K562 (cell line): ENCODE results near the gene UTP20. TPM values are rescaled to one million over a fixed set of nuclear protein-coding genes. Genes with fewer than 3 reads are reported as not detected.

ENCODE experiments used
- ATAC-seq: fragments of 200-7000 bp; cut with Tn5 transposase; 3 replicates; pipeline ENCODE4 v1.9.1; 2020; ENCODE audit warnings: moderate library complexity
- BruUV-seq: library from RNA; stranded (reverse); fragments of 400-500 nt; replicated peaks from 2 replicates; lab custom pipeline; 2021; lab: Mats Ljungman, UMichigan
- CTCF ChIA-PET: fragments of 300-600 bp; formaldehyde crosslinking; extraction: SDS; loops from one replicate; lab custom pipeline; 2021; ENCODE audit warnings: low intra/inter-chr PET ratio; lab: Yijun Ruan, JAX
- POLR2A ChIA-PET: fragments of 300-600, 350-650 bp; sonication (Branson Sonifier 250); formaldehyde crosslinking; extraction: SDS; loops from one replicate; lab custom pipeline; 2021; ENCODE audit warnings: antibody characterized with exemption, inconsistent platforms; lab: Yijun Ruan, JAX
- DNase-seq, 4 experiments: peaks; one replicate each; pipeline versions ENCODE4 v3.0.0 to v3.0.0-alpha.2; 2011 to 2018; ENCODE audit warnings: low spot score in 3 of 4, mixed read lengths in 3 of 4; ENCODE audit errors: extremely low read depth in 1 of 4
- FAIRE-seq: peaks from 2 replicates; lab custom pipeline; 2011; peaks lifted over from hg19 to GRCh38; lab: Jason Lieb, UNC
- H2AFZ ChIP-seq: 2 replicates; pipeline ENCODE4 v1.6.0; 2011; ENCODE audit warnings: low read depth, low read length, control low read depth, inconsistent platforms
- H3K27ac ChIP-seq: fragments of 200-600 bp; 3 replicates; pipeline ENCODE4 v1.8.0; 2011; ENCODE audit warnings: low read depth, mild to moderate bottlenecking, control low read depth, inconsistent platforms, low read length, moderate library complexity, mixed read lengths; ENCODE audit errors: extremely low read depth
- H3K27me3 ChIP-seq, 2 experiments: fragments of 300-600 bp in 1 of 2; 2 replicates in 1 of 2; 3 replicates in 1 of 2; pipeline versions ENCODE4 v1.6.0 to v1.8.0; 2011; ENCODE audit warnings: inconsistent platforms in 2 of 2, low read length in 2 of 2, mild to moderate bottlenecking in 1 of 2, mixed read lengths in 1 of 2, moderate library complexity in 1 of 2; ENCODE audit not compliant: control insufficient read depth in 2 of 2, insufficient read depth in 2 of 2
- H3K36me3 ChIP-seq: fragments of 300-600 bp; 3 replicates; pipeline ENCODE4 v1.8.0; 2011; ENCODE audit warnings: mild to moderate bottlenecking, low read length, inconsistent platforms; ENCODE audit not compliant: control insufficient read depth, insufficient read depth
- H3K4me1 ChIP-seq, 2 experiments: fragments of 200-600 bp in 1 of 2; replicated peaks in 1 of 2; 2 replicates in 1 of 2; 3 replicates in 1 of 2; pipeline versions ENCODE4 v1.5.1 to v1.8.0; 2011; ENCODE audit warnings: inconsistent platforms in 2 of 2, low read length in 2 of 2, mild to moderate bottlenecking in 1 of 2, mixed read lengths in 1 of 2, moderate library complexity in 1 of 2; ENCODE audit not compliant: control insufficient read depth in 2 of 2, insufficient read depth in 2 of 2
- H3K4me2 ChIP-seq: 2 replicates; pipeline ENCODE4 v1.6.1; 2011; ENCODE audit warnings: low read length, control low read depth, inconsistent platforms, mixed read lengths; ENCODE audit not compliant: insufficient read depth
- H3K4me3 ChIP-seq: fragments of 200-600 bp; sonication (generic), shearing (Covaris generic); 2 replicates; pipeline ENCODE4 v1.5.1; 2016; ENCODE audit warnings: control low read depth, inconsistent platforms
- H3K79me2 ChIP-seq: fragments of 200-600 bp; 3 replicates; pipeline ENCODE4 v1.8.0; 2011; ENCODE audit warnings: low read length, inconsistent platforms; ENCODE audit not compliant: control insufficient read depth, insufficient read depth
- H3K9ac ChIP-seq, 2 experiments: 2 replicates each; pipeline versions ENCODE4 v1.6.0 to v1.6.1; 2011; ENCODE audit warnings: low read depth in 2 of 2, low read length in 2 of 2, control low read depth in 1 of 2, inconsistent platforms in 1 of 2, mild to moderate bottlenecking in 1 of 2, mixed read lengths in 1 of 2; ENCODE audit not compliant: insufficient read depth in 1 of 2
- H3K9me1 ChIP-seq: one replicate; pipeline ENCODE4 v1.6.0; 2011; ENCODE audit warnings: inconsistent platforms, mild to moderate bottlenecking, low read length, moderate library complexity; ENCODE audit not compliant: control insufficient read depth, insufficient read depth
- H3K9me3 ChIP-seq: replicated peaks from 2 replicates; pipeline ENCODE4 v1.5.1; 2011; ENCODE audit warnings: low read depth, low read length, inconsistent platforms; ENCODE audit not compliant: control insufficient read depth, insufficient read depth
- H4K20me1 ChIP-seq: replicated peaks from 2 replicates; pipeline ENCODE4 v1.6.1; 2011; ENCODE audit warnings: low read length, inconsistent platforms, mixed read lengths; ENCODE audit not compliant: control insufficient read depth, insufficient read depth
- FOXJ2 ChIP-seq: fragments of 200-800 bp; sonication (Bioruptor generic); IDR thresholded peaks from 2 replicates; pipeline ENCODE4 v1.6.1; 2016; ENCODE audit warnings: missing genetic modification characterization, missing compliant biosample characterization
- FOXP1 ChIP-seq: sonication (generic); formaldehyde crosslinking; IDR thresholded peaks from 2 replicates; pipeline ENCODE4 v1.8.0; 2022; ENCODE audit warnings: mild to moderate bottlenecking, missing genetic modification reagents
- NFIX ChIP-seq: fragments of 250-450 bp; sonication (Bioruptor Pico); IDR thresholded peaks from 2 replicates; pipeline ENCODE4 v1.4.0; 2020; ENCODE audit warnings: low read depth, mild to moderate bottlenecking, moderate library complexity
- RBM22 ChIP-seq: fragments of 200-400 bp; formaldehyde crosslinking; IDR thresholded peaks from 2 replicates; pipeline ENCODE4 v1.6.1; 2018; ENCODE audit warnings: low read length, low read depth; ENCODE audit not compliant: poor library complexity, severe bottlenecking
- RFX1 ChIP-seq: fragments of 450-650 bp; IDR thresholded peaks from 2 replicates; pipeline ENCODE4 v1.6.1; 2016; ENCODE audit warnings: mild to moderate bottlenecking, moderate library complexity
- SAP30 ChIP-seq: fragments of 200-600 bp; sonication (generic); IDR thresholded peaks from 2 replicates; pipeline ENCODE4 v1.6.1; 2012; ENCODE audit warnings: borderline replicate concordance, low read depth, mild to moderate bottlenecking, moderate library complexity, low read length, control low read depth, inconsistent platforms; ENCODE audit not compliant: insufficient read depth, poor library complexity, severe bottlenecking
- SMARCB1 ChIP-seq: IDR thresholded peaks from 2 replicates; pipeline ENCODE4 v1.6.1; 2011; ENCODE audit warnings: improper control_type of control experiment, low read depth; ENCODE audit not compliant: insufficient read length
- TFAM ChIP-seq: fragments of 250-450 bp; sonication (Bioruptor Pico); conservative IDR thresholded peaks from 2 replicates; pipeline ENCODE4 v1.5.0; 2021; ENCODE audit warnings: mild to moderate bottlenecking, moderate library complexity
- ZFP36 ChIP-seq: fragments of 150-350 bp; IDR thresholded peaks from 2 replicates; pipeline ENCODE4 v1.6.1; 2018; ENCODE audit warnings: low read length, low read depth; ENCODE audit not compliant: partially characterized antibody
- ZNF354B ChIP-seq: fragments of 250-450 bp; sonication (Bioruptor Pico); IDR thresholded peaks from 2 replicates; pipeline ENCODE4 v1.4.0; 2020
- ZNF717 ChIP-seq: fragments of 250-450 bp; sonication (Bioruptor Pico); IDR thresholded peaks from 2 replicates; pipeline ENCODE4 v1.5.0; 2021
- WGBS: fragments of 100-300 bp; shearing (Covaris generic); methylation state at CpG from one replicate; pipeline ENCODE4 v1.1.6; 2016; ENCODE audit warnings: low coverage, mixed read lengths; ENCODE audit not compliant: insufficient coverage; ENCODE audit errors: missing lambda C conversion rate; 5-methylcytosine and 5-hydroxymethylcytosine counted together
- in situ Hi-C: fragments of 300-500 bp; cut with MboI; formaldehyde crosslinking; loops from 4 replicates; pipeline ENCODE4 v1.15.0; 2018; ENCODE audit warnings: inconsistent platforms, mixed read lengths
- intact Hi-C: fragments of 100-400 bp; cut with micrococcal nuclease; formaldehyde crosslinking; loops from 2 replicates; pipeline ENCODE4 v1.14.2; 2022
- polyA plus RNA-seq, 8 experiments: library from polyadenylated mRNA; depleted of rRNA in 4 of 8; stranded (reverse) in 5 of 8; unstranded in 3 of 8; fragments of >200 nt; fragmentation: Nextera tagmentation in 2 of 8; fragmentation: Illumina TruSeq in 1 of 8; extraction: Ambion mirVana in 2 of 8; extraction: Trizol in 1 of 8; gene quantifications; 2 replicates each; pipeline versions ENCODE4 v1.2.1 to v1.2.3, GENCODE V29; 2011 to 2014; ENCODE audit warnings: inconsistent platforms in 1 of 8, missing spikeins in 1 of 8
- total RNA-seq, 7 experiments: library from RNA; depleted of rRNA in 6 of 7; stranded (reverse); fragments of >200 nt in 6 of 7; fragmentation: Illumina TruSeq in 2 of 7; extraction: Trizol in 2 of 7; gene quantifications; 2 replicates each; pipeline versions ENCODE4 v1.2.1 to v1.2.3, GENCODE V29; 2011 to 2021; ENCODE audit warnings: low replicate concordance in 1 of 7
- TF ChIP-seq, protein P1 (sequence below): sonication (generic); formaldehyde crosslinking; IDR thresholded peaks from 2 replicates; pipeline ENCODE4 v1.8.0; 2022; ENCODE audit warnings: mild to moderate bottlenecking, missing genetic modification reagents
- TF ChIP-seq, protein P2 (sequence below): fragments of 450-650 bp; IDR thresholded peaks from 2 replicates; pipeline ENCODE4 v1.6.1; 2016; ENCODE audit warnings: antibody characterized with exemption
- TF ChIP-seq, protein P3 (sequence below): fragments of 450-650 bp; IDR thresholded peaks from 2 replicates; pipeline ENCODE4 v1.6.1; 2014; ENCODE audit warnings: low read depth, mild to moderate bottlenecking, moderate library complexity, borderline replicate concordance
- TF ChIP-seq, protein P4 (sequence below): sonication (generic); formaldehyde crosslinking; IDR thresholded peaks from 2 replicates; pipeline ENCODE4 v1.4.0; 2020; ENCODE audit warnings: mild to moderate bottlenecking, missing genetic modification reagents

UTP20 gene
- total and polyA plus RNA-seq, 9 of the 15 experiments (the other 6 are each of a cell fraction or from before 2014, with no cell fraction given), result 4.3 to 41.3 (median 20.7) TPM

DNA sequence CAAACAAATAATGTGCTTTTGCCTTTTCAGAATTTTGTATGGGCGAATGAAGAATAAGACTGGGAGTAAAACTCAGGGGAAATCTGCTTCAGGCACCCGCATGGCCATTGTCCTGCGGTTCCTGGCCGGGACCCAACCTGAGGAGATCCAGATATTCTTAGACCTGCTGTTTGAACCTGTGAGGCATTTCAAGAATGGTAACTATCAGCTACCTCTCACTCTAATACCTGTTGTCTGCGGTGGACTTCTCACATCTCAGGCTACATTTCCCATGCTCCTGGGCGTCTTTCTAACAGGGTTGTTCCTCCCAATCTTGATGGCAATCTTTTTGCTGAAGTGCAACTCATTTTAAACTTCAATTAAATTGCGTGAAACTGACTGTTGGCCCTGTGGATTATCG, 47.1 kb downstream of the UTP20 start:
- no peaks in the 10 kb centered on the region for H3K4me1 ChIP-seq
- no peaks in the 10 kb centered on the region for H3K9me3 ChIP-seq
- H2AFZ ChIP-seq, result no peak overlapping the region
- in situ Hi-C loops, result no loop called here
- H3K27ac ChIP-seq, result no peak overlapping the region
- H3K27me3 ChIP-seq, result no peaks in the 10 kb centered on the region
- intact Hi-C loops, result loop anchor here (5.0 to 10.0 kb wide), 3 partner anchors 152 to 500 kb away; no protein-coding TSS in a partner anchor
- peaks cover 74% of the 10 kb centered on the region for H3K36me3 ChIP-seq
- ATAC-seq (no peak), FAIRE-seq (no peak)
- ChIA-PET CTCF (interaction anchor here (0.7 kb wide), 1 partner anchor 1273 kb away, joined by 3 read pairs; no protein-coding TSS in a partner anchor), POLR2A (no interaction called here)
- 87% methylated on average over 8 of the region's 8 CpGs for WGBS
- no peak overlapping the region for H3K4me2 ChIP-seq
- no peaks in the 10 kb centered on the region for H3K79me2 ChIP-seq
- H3K4me3 ChIP-seq, result no peak overlapping the region
- H4K20me1 ChIP-seq, result no peaks in the 10 kb centered on the region
- no TSS peak for BruUV-seq
- H3K9me1 ChIP-seq, result no peaks in the 10 kb centered on the region
- H3K9ac ChIP-seq, result no peak overlapping the region
- TF ChIP-seq SMARCB1, result no peak
- TF ChIP-seq, protein P1, sequence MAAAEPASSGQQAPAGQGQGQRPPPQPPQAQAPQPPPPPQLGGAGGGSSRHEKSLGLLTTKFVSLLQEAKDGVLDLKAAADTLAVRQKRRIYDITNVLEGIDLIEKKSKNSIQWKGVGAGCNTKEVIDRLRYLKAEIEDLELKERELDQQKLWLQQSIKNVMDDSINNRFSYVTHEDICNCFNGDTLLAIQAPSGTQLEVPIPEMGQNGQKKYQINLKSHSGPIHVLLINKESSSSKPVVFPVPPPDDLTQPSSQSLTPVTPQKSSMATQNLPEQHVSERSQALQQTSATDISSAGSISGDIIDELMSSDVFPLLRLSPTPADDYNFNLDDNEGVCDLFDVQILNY (CRISPR knock-in tag), result no peak
- no peak for TF ChIP-seq NFIX (CRISPR knock-in tag)
- no peak for TF ChIP-seq RFX1
- no peak for TF ChIP-seq TFAM (CRISPR knock-in tag)
- no peak for TF ChIP-seq ZNF354B (CRISPR knock-in tag)
- TF ChIP-seq ZNF717, result no peak
- no peak for TF ChIP-seq RBM22
- TF ChIP-seq FOXP1 (CRISPR knock-in tag), result no peak
- no peak for TF ChIP-seq ZFP36
- TF ChIP-seq, protein P2, sequence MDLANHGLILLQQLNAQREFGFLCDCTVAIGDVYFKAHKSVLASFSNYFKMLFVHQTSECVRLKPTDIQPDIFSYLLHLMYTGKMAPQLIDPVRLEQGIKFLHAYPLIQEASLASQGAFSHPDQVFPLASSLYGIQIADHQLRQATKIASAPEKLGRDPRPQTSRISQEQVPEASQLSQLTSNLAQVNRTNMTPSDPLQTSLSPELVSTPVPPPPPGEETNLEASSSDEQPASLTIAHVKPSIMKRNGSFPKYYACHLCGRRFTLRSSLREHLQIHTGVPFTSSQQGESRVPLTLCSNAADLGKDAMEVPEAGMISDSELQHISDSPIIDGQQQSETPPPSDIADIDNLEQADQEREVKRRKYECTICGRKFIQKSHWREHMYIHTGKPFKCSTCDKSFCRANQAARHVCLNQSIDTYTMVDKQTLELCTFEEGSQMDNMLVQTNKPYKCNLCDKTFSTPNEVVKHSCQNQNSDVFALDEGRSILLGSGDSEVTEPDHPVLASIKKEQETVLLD, result no peak
- TF ChIP-seq, protein P3, sequence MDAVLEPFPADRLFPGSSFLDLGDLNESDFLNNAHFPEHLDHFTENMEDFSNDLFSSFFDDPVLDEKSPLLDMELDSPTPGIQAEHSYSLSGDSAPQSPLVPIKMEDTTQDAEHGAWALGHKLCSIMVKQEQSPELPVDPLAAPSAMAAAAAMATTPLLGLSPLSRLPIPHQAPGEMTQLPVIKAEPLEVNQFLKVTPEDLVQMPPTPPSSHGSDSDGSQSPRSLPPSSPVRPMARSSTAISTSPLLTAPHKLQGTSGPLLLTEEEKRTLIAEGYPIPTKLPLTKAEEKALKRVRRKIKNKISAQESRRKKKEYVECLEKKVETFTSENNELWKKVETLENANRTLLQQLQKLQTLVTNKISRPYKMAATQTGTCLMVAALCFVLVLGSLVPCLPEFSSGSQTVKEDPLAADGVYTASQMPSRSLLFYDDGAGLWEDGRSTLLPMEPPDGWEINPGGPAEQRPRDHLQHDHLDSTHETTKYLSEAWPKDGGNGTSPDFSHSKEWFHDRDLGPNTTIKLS, result no peak
- no peak for TF ChIP-seq FOXJ2 (tag)
- TF ChIP-seq, protein P4, sequence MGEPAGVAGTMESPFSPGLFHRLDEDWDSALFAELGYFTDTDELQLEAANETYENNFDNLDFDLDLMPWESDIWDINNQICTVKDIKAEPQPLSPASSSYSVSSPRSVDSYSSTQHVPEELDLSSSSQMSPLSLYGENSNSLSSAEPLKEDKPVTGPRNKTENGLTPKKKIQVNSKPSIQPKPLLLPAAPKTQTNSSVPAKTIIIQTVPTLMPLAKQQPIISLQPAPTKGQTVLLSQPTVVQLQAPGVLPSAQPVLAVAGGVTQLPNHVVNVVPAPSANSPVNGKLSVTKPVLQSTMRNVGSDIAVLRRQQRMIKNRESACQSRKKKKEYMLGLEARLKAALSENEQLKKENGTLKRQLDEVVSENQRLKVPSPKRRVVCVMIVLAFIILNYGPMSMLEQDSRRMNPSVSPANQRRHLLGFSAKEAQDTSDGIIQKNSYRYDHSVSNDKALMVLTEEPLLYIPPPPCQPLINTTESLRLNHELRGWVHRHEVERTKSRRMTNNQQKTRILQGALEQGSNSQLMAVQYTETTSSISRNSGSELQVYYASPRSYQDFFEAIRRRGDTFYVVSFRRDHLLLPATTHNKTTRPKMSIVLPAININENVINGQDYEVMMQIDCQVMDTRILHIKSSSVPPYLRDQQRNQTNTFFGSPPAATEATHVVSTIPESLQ (CRISPR knock-in tag), result no peak
- TF ChIP-seq SAP30, result no peak
- TF ChIP-seq, all 486 proteins: peak for 0
- DNase-seq, result no peak
